ENCODE data around the gene SLC27A1. TPM values are rescaled to one million over a fixed set of nuclear protein-coding genes. Genes with fewer than 3 reads are reported as not detected.
"Not testable (repeated sequence)": the region's sequence is repeated elsewhere in the genome, so short reads cannot be mapped to it uniquely, and the experiment has no call there.

Gene SLC27A1
- total RNA-seq, 1 experiment from 2014 or later = 3.7 TPM

DNA sequence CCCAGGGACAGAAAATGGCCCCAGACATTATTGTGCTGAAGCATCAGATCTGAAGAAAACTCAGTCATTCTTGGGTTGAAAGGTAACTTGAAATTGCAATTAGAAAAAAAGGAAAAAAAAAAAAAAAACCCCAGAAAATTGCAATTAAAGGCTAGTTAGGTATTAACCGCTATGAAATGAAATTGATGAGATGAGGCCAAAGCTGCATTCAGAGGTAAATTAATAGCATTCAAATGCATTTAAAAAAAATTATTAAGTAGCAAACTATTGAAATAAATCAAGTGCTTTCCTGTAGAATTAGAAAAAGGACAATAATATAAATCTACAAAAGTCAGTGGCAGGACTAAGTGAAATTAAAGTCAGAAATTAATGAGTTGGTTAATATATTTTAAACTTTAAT, 47.6 kb downstream of the SLC27A1 start:
- Histone ChIP-seq H3K4me3 (ENCODE audit: low read depth, low read length) (no peak overlapping the region), H3K36me3 (ENCODE audit: control insufficient read depth, insufficient read depth, low read length) (peaks cover 5% of the 10 kb centered on the region), H3K27me3 (replicated peaks; ENCODE audit: control insufficient read depth, insufficient read depth, low read length) (no peaks in the 10 kb centered on the region), H3K9me3 (peaks cover 11% of the 10 kb centered on the region; the same call in 1 of the 2 replicates), H3K4me1 (no peaks in the 10 kb centered on the region)
- no peak for DNase-seq
- H3K9me3 Mint-ChIP-seq (ENCODE audit: unreplicated experiment) = no peaks in the 10 kb centered on the region
- no peak overlapping the region for H3K27ac Mint-ChIP-seq (ENCODE audit: unreplicated experiment)
- ChIA-PET POLR2A (no interaction called here), CTCF (no interaction called here)
- intact Hi-C loops (cut with micrococcal nuclease; ENCODE audit: unreplicated experiment) = no loop called here
- peaks cover 30% of the 10 kb centered on the region for H3K36me3 Mint-ChIP-seq (ENCODE audit: insufficient read depth, unreplicated experiment)
- H3K4me1 Mint-ChIP-seq (ENCODE audit: low read depth, unreplicated experiment) = no peaks in the 10 kb centered on the region
- TF ChIP-seq, protein P1, sequence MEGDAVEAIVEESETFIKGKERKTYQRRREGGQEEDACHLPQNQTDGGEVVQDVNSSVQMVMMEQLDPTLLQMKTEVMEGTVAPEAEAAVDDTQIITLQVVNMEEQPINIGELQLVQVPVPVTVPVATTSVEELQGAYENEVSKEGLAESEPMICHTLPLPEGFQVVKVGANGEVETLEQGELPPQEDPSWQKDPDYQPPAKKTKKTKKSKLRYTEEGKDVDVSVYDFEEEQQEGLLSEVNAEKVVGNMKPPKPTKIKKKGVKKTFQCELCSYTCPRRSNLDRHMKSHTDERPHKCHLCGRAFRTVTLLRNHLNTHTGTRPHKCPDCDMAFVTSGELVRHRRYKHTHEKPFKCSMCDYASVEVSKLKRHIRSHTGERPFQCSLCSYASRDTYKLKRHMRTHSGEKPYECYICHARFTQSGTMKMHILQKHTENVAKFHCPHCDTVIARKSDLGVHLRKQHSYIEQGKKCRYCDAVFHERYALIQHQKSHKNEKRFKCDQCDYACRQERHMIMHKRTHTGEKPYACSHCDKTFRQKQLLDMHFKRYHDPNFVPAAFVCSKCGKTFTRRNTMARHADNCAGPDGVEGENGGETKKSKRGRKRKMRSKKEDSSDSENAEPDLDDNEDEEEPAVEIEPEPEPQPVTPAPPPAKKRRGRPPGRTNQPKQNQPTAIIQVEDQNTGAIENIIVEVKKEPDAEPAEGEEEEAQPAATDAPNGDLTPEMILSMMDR (IDR thresholded peaks at IDR 0.05; ENCODE audit: insufficient read depth in 1 of 2, low read depth in 1 of 2, low read length in 1 of 2, severe bottlenecking in 1 of 2, unreplicated experiment in 1 of 2) = no peak
- no TSS peak for BruUV-seq (replicated peaks)
- H3K4me3 Mint-ChIP-seq (ENCODE audit: unreplicated experiment) = no peak overlapping the region
- H3K27me3 Mint-ChIP-seq (ENCODE audit: insufficient read depth, unreplicated experiment) = no peaks in the 10 kb centered on the region

DNA sequence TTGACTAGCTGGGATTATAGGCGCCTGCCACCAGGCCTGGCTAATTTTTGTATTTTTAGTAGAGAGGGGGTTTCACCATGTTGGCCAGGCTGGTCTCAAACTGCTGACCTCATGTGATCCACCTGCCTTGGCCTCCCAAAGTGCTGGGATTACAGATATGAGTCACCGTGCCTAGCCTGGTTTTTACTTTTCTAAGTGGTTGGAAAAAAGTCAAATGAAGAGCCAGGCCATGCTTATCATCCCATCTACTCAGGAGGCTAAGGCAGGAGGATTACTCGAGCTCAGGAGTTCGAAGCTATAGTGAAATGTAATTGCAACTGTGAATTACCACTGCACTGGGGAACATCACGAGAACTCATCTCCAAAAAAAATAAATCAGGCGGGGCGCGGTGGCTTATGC, 48.3 kb downstream of the SLC27A1 start:
- POLR2A ChIA-PET = not testable (repeated sequence)

DNA sequence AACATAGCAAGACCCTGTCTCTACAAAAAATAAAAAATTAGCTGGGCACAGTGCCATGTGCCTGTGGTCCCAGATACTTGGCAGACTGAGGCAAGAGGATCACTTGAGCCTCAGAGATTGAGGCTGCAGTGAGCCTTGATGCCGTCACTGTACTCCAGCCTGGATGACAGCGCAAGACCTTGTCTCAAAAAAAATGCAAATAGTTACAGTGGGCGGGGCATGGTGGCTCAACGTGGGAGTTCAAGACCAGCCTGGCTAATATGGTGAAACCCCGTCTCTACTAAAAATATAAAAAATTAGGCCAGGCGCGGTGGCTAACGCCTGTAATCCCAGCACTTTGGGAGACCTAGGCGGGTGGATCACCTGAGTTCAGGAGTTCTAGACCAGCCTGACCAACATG, 49.6 kb downstream of the SLC27A1 start:
- BruUV-seq (replicated peaks) = no TSS peak
- H3K4me3 Mint-ChIP-seq (ENCODE audit: unreplicated experiment) = no peak overlapping the region
- H3K4me1 ChIP-seq = no peaks in the 10 kb centered on the region
- H3K27ac Mint-ChIP-seq (ENCODE audit: unreplicated experiment) = no peak overlapping the region
- peaks cover 38% of the 10 kb centered on the region for H3K36me3 Mint-ChIP-seq (ENCODE audit: insufficient read depth, unreplicated experiment)
- no peaks in the 10 kb centered on the region for H3K9me3 Mint-ChIP-seq (ENCODE audit: unreplicated experiment)
- TF ChIP-seq, protein P1 (IDR thresholded peaks at IDR 0.05; ENCODE audit: insufficient read depth in 1 of 2, low read depth in 1 of 2, low read length in 1 of 2, severe bottlenecking in 1 of 2, unreplicated experiment in 1 of 2) = no peak
- no peaks in the 10 kb centered on the region for H3K27me3 Mint-ChIP-seq (ENCODE audit: insufficient read depth, unreplicated experiment)
- peaks cover 11% of the 10 kb centered on the region; the same call in 1 of the 2 replicates for H3K9me3 ChIP-seq
- H3K4me3 ChIP-seq (ENCODE audit: low read depth, low read length) = no peak overlapping the region
- no peaks in the 10 kb centered on the region for H3K27me3 ChIP-seq (replicated peaks; ENCODE audit: control insufficient read depth, insufficient read depth, low read length)
- no peak for DNase-seq
- ChIA-PET POLR2A (no interaction called here), CTCF (no interaction called here)
- peaks cover 5% of the 10 kb centered on the region for H3K36me3 ChIP-seq (ENCODE audit: control insufficient read depth, insufficient read depth, low read length)
- intact Hi-C loops (cut with micrococcal nuclease; ENCODE audit: unreplicated experiment) = no loop called here
- H3K4me1 Mint-ChIP-seq (ENCODE audit: low read depth, unreplicated experiment) = no peaks in the 10 kb centered on the region

More for the DNA sequence above, 48.3 kb downstream of the SLC27A1 start:
- H3K4me3 Mint-ChIP-seq (ENCODE audit: unreplicated experiment); H3K27me3 ChIP-seq (replicated peaks; ENCODE audit: control insufficient read depth, insufficient read depth, low read length); H3K4me1 Mint-ChIP-seq (ENCODE audit: low read depth, unreplicated experiment); H3K4me3 ChIP-seq (ENCODE audit: low read depth, low read length); H3K27ac Mint-ChIP-seq (ENCODE audit: unreplicated experiment); H3K9me3 Mint-ChIP-seq (ENCODE audit: unreplicated experiment); CTCF ChIA-PET; H3K36me3 ChIP-seq (ENCODE audit: control insufficient read depth, insufficient read depth, low read length); intact Hi-C loops (cut with micrococcal nuclease; ENCODE audit: unreplicated experiment); H3K27me3 Mint-ChIP-seq (ENCODE audit: insufficient read depth, unreplicated experiment); H3K4me1 ChIP-seq; DNase-seq; BruUV-seq (replicated peaks): not testable (repeated sequence)
- peaks cover 11% of the 10 kb centered on the region; the same call in 1 of the 2 replicates for H3K9me3 ChIP-seq
- peaks cover 31% of the 10 kb centered on the region for H3K36me3 Mint-ChIP-seq (ENCODE audit: insufficient read depth, unreplicated experiment)

DNA sequence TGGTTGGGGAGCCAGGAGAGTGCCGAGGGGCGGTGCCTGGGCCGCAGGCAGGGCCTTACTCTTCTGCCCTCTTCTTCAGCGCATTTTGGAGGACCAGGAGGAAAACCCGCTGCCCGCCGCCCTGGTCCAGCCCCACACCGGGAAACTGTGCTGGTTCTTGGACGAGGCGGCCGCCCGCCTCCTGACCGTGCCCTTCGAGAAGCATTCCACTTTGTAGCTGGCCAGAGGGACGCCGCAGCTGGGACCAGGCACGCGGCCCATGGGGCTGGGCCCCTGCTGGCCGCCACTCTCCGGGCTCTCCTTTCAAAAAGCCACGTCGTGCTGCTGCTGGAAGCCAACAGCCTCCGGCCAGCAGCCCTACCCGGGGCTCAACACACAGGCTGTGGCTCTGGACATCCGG, 50.5 kb downstream of the SLC27A1 start:
- Histone ChIP-seq H3K36me3 (ENCODE audit: control insufficient read depth, insufficient read depth, low read length) (peaks cover 5% of the 10 kb centered on the region), H3K9me3 (peaks cover 11% of the 10 kb centered on the region; the same call in 1 of the 2 replicates), H3K27me3 (replicated peaks; ENCODE audit: control insufficient read depth, insufficient read depth, low read length) (no peaks in the 10 kb centered on the region), H3K4me1 (no peaks in the 10 kb centered on the region), H3K4me3 (ENCODE audit: low read depth, low read length) (no peak overlapping the region)
- no peaks in the 10 kb centered on the region for H3K4me1 Mint-ChIP-seq (ENCODE audit: low read depth, unreplicated experiment)
- TF ChIP-seq, protein P1 (IDR thresholded peaks at IDR 0.05; ENCODE audit: insufficient read depth in 1 of 2, low read depth in 1 of 2, low read length in 1 of 2, severe bottlenecking in 1 of 2, unreplicated experiment in 1 of 2) = no peak
- no peaks in the 10 kb centered on the region for H3K27me3 Mint-ChIP-seq (ENCODE audit: insufficient read depth, unreplicated experiment)
- peaks cover 35% of the 10 kb centered on the region for H3K36me3 Mint-ChIP-seq (ENCODE audit: insufficient read depth, unreplicated experiment)
- intact Hi-C loops (cut with micrococcal nuclease; ENCODE audit: unreplicated experiment) = no loop called here
- no peaks in the 10 kb centered on the region for H3K9me3 Mint-ChIP-seq (ENCODE audit: unreplicated experiment)
- DNase-seq = no peak
- BruUV-seq (replicated peaks) = no TSS peak
- POLR2A ChIA-PET = no interaction called here
- CTCF ChIA-PET = interaction anchor here (0.7 kb wide), 1 partner anchor 155 kb away, joined by 3 read pairs; no protein-coding TSS in a partner anchor
- no peak overlapping the region for H3K27ac Mint-ChIP-seq (ENCODE audit: unreplicated experiment)
- H3K4me3 Mint-ChIP-seq (ENCODE audit: unreplicated experiment) = no peak overlapping the region
